ENCODE measurements around the gene CAMSAP2. TPM values are rescaled to one million over a fixed set of nuclear protein-coding genes. Genes with fewer than 3 reads are reported as not detected.
"Not testable (repeated sequence)": the region's sequence is repeated elsewhere in the genome, so short reads cannot be mapped to it uniquely, and the experiment has no call there.

The CAMSAP2 gene
- total and polyA plus RNA-seq, 2 of the 4 experiments (the other 2 are of a cell fraction): 8.3 to 29.4 TPM

GRCh38 chr1:200750749-200751148 is 12.1 kb downstream of the CAMSAP2 start:
- H3K4ac ChIP-seq (ENCODE audit: low read depth, low read length); H4K91ac ChIP-seq (ENCODE audit: insufficient read depth, low read depth, low read length); BruUV-seq (replicated peaks); H3K9ac ChIP-seq (ENCODE audit: low read depth, low read length); H2AK5ac ChIP-seq (ENCODE audit: low read depth, low read length); H4K5ac ChIP-seq (ENCODE audit: low read depth, low read length); H3K4me1 ChIP-seq (ENCODE audit: control insufficient read depth, insufficient read depth, low read length); H3K4me3 ChIP-seq (ENCODE audit: insufficient read depth, low read depth, low read length); H3K27ac ChIP-seq (ENCODE audit: insufficient read depth, low read length); H2AFZ ChIP-seq (replicated peaks; ENCODE audit: low read length, poor library complexity); H3K9me3 ChIP-seq (ENCODE audit: control insufficient read depth, insufficient read depth, low read length); H3K4me2 ChIP-seq (ENCODE audit: low read depth, low read length); H2BK15ac ChIP-seq (ENCODE audit: low read depth, low read length); H4K8ac ChIP-seq (ENCODE audit: low read depth in 2 of 2, low read length in 2 of 2); DNase-seq; H3K36me3 ChIP-seq (ENCODE audit: control insufficient read depth, insufficient read depth, low read length); in situ Hi-C loops (cut with MboI; ENCODE audit: low sequenced_read_pairs); H2BK120ac ChIP-seq (ENCODE audit: low read depth, low read length); H3K14ac ChIP-seq (replicated peaks; ENCODE audit: low read depth, low read length); ATAC-seq (ENCODE audit: low read depth); H3K23ac ChIP-seq (ENCODE audit: low read depth, low read length); H2AK9ac ChIP-seq (replicated peaks; ENCODE audit: low read depth, low read length, poor library complexity); H3K18ac ChIP-seq (ENCODE audit: low read depth, low read length); dilution Hi-C loops (cut with HindIII; ENCODE audit: low sequenced_read_pairs, unreplicated experiment); intact Hi-C loops (cut with micrococcal nuclease); H3K56ac ChIP-seq (ENCODE audit: extremely low read depth, insufficient read depth, low read length); POLR2A ChIA-PET (ENCODE audit: unreplicated experiment); H3K27me3 ChIP-seq (ENCODE audit: control insufficient read depth, insufficient read depth, low read length); H2BK20ac ChIP-seq (ENCODE audit: low read depth, low read length); H2BK5ac ChIP-seq (ENCODE audit: low read depth, low read length, poor library complexity, severe bottlenecking): not testable (repeated sequence)
- peaks cover 17% of the 10 kb centered on the region for H3K9me1 ChIP-seq (ENCODE audit: insufficient read depth, low read length)
- H4K20me1 ChIP-seq (ENCODE audit: insufficient read depth, low read length): peaks cover 55% of the 10 kb centered on the region
- peaks cover 30 to 63% of the 10 kb centered on the region in 2 experiments for H3K79me1 ChIP-seq (ENCODE audit: low read depth in 1 of 2, low read length in 2 of 2)
- CTCF ChIA-PET: interaction anchor here (0.6 kb wide), 1 partner anchor 327 kb away, joined by 3 read pairs; no protein-coding TSS in a partner anchor
- no CpG with 5 or more reads among the region's 10 CpGs for WGBS, 2 experiments (ENCODE audit: extremely low coverage in 2 of 2, insufficient read length in 1 of 2)

Data from IMR-90 (cell line).